Psoas muscle (tissue), 8 donors: ENCODE data around the gene PRTN3. TPM values are rescaled to one million over a fixed set of nuclear protein-coding genes. Genes with fewer than 3 reads are reported as not detected.
A peak's percentile ranks its signal among the peaks of the same experiment; 100 is the strongest.

ENCODE experiments used
- ATAC-seq, 4 donors: fragments of 200-7000 bp; cut with Tn5 transposase; one replicate each; pipeline ENCODE4 v1.9.1; 2020; ENCODE audit warnings: moderate library complexity in 3 of 4, mild to moderate bottlenecking in 2 of 4
- DNase-seq, 2 donors: peaks; one replicate each; pipeline ENCODE4 v3.0.0-alpha.2; 2020
- H3K27ac ChIP-seq: fragments of 200-600 bp; one replicate; pipeline ENCODE4 v1.8.0; 2022
- H3K27me3 ChIP-seq, 3 donors: fragments of 200-600 bp in 1 of 3; one replicate each; pipeline versions ENCODE4 v1.6.1 to v1.8.0; 2013 to 2022; ENCODE audit warnings: low read length in 2 of 3, mild to moderate bottlenecking in 2 of 3, moderate library complexity in 1 of 3; ENCODE audit not compliant: insufficient read depth in 3 of 3
- H3K36me3 ChIP-seq, 2 donors: fragments of 200-600 bp in 1 of 2; one replicate each; pipeline versions ENCODE4 v1.6.1 to v1.8.0; 2013 to 2022; ENCODE audit warnings: low read depth in 1 of 2, mild to moderate bottlenecking in 1 of 2, moderate library complexity in 1 of 2; ENCODE audit not compliant: insufficient read depth in 1 of 2
- H3K4me1 ChIP-seq: fragments of 200-600 bp; one replicate; pipeline ENCODE4 v1.8.0; 2022
- H3K4me3 ChIP-seq: fragments of 200-600 bp; one replicate; pipeline ENCODE4 v1.8.0; 2022; ENCODE audit warnings: mild to moderate bottlenecking
- H3K9me3 ChIP-seq: fragments of 200-600 bp; one replicate; pipeline ENCODE4 v1.8.0; 2022
- WGBS, 3 donors: extraction: QIAGEN DNeasy Blood & Tissue Kit; methylation state at CpG; one replicate each; pipeline versions ENCODE4 v1.1.6 to v1.1.7; 2013; 5-methylcytosine and 5-hydroxymethylcytosine counted together
- intact Hi-C, 2 donors: fragments of 100-400 bp; cut with DNase I; formaldehyde crosslinking; loops; one replicate each; pipeline versions ENCODE4 v1.11.0 to v1.14.2; 2022
- polyA plus RNA-seq, 3 donors: library from polyadenylated mRNA; stranded (reverse); fragments of 200-250 nt; gene quantifications; one replicate each; pipeline ENCODE4 v1.2.3, GENCODE V29; 2013
- total RNA-seq, 4 donors: library from RNA; stranded (reverse); fragmentation: NEBNext Ultra II Directional in 2 of 4; extraction: Animal tissue kit (Norgen Biotek cat#: 25700) in 2 of 4; gene quantifications; one replicate each; pipeline versions ENCODE4 v1.2.1 to v1.2.4, GENCODE V29; 2021 to 2023
- TF ChIP-seq, protein P1 (sequence below): fragments of 200-600 bp; IDR thresholded peaks from one replicate; pipeline ENCODE4 v1.8.0; 2022; ENCODE audit warnings: antibody characterized with exemption
- donor health status: healthy with polysubstance abuse.
- donor health status: DM: no; HTN: no; CAD: no; lungs with moderate emphysema.
- donor health status: Bipolar disorder and iron deficiency.
- donor health status: healthy.
- donor health status: DM: yes; HTN: yes; CAD: no.
- donor health status: DM: no; HTN: no; CAD: no.
- donor health status: DM: no; HTN: no; CAD: no.
- donor health status: DM: yes; HTN: yes; CAD: no.

Gene PRTN3
- total and polyA plus RNA-seq, 7 donors = 0.04 to 0.34 (median 0.14) TPM; not detected in 3

DNA sequence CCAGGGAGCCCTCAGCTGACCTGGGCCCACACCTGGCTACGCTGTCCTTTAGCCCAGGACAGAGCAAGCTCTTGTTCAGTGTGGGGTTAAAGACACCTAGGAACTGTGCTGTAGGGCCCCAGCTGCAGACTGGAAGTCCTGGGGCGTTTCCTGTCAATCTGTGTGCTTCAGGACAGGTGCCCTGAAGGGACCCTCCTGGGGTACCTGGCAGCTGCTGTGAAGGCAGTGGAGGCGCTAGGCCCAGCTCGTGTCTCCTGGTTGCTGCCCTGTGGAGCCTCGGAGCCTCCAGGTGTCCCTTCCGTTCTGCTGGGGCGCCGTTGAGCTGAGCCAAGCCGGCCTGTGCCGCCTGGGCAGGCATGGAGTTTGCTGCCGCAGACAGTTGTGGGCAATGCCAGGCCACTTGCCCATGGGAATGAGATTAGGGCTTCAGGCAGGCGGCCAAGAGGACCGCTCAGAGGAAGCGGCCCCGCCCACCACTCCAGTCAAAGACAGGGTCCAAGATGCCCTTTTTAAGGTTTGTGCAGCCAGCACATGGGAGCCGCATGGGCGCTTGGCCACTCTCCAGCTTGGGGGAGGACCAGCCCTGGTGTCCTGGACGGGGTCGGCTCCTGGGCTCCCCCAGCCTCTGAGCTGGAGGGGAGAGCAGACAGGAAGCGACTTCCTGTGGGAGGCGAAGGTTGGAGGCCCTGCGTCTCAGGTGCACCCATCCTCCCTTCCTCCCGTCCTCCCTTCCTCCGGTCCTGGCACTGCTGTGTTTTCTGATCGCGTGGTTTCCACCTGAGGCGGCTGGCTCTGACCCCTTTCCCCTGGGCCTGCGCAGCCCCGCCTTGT lies 39.6 kb upstream of the PRTN3 start:
- H3K4me3 ChIP-seq = peak overlapping the region; percentile 81
- no peak for ATAC-seq
- peaks cover 46% of the 10 kb centered on the region for H3K4me1 ChIP-seq
- 23 to 27% (median 23%) methylated on average over 24 to 29 of the region's 29 CpGs for WGBS, 3 donors
- H3K27ac ChIP-seq = peak overlapping the region; percentile 60
- H3K9me3 ChIP-seq = no peaks in the 10 kb centered on the region
- H3K27me3 ChIP-seq = no peaks in the 10 kb centered on the region
- TF ChIP-seq, protein P1, sequence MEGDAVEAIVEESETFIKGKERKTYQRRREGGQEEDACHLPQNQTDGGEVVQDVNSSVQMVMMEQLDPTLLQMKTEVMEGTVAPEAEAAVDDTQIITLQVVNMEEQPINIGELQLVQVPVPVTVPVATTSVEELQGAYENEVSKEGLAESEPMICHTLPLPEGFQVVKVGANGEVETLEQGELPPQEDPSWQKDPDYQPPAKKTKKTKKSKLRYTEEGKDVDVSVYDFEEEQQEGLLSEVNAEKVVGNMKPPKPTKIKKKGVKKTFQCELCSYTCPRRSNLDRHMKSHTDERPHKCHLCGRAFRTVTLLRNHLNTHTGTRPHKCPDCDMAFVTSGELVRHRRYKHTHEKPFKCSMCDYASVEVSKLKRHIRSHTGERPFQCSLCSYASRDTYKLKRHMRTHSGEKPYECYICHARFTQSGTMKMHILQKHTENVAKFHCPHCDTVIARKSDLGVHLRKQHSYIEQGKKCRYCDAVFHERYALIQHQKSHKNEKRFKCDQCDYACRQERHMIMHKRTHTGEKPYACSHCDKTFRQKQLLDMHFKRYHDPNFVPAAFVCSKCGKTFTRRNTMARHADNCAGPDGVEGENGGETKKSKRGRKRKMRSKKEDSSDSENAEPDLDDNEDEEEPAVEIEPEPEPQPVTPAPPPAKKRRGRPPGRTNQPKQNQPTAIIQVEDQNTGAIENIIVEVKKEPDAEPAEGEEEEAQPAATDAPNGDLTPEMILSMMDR = no peak
- intact Hi-C loops = loop anchor here in 1 of 2 donors (5.0 kb wide), 1 partner anchor 229 kb away; the partner anchor contains the start of gene BSG
- H3K36me3 ChIP-seq = peaks cover 12 to 47% of the 10 kb centered on the region in 2 donors
- peak; percentile 63 to 77 for DNase-seq

DNA sequence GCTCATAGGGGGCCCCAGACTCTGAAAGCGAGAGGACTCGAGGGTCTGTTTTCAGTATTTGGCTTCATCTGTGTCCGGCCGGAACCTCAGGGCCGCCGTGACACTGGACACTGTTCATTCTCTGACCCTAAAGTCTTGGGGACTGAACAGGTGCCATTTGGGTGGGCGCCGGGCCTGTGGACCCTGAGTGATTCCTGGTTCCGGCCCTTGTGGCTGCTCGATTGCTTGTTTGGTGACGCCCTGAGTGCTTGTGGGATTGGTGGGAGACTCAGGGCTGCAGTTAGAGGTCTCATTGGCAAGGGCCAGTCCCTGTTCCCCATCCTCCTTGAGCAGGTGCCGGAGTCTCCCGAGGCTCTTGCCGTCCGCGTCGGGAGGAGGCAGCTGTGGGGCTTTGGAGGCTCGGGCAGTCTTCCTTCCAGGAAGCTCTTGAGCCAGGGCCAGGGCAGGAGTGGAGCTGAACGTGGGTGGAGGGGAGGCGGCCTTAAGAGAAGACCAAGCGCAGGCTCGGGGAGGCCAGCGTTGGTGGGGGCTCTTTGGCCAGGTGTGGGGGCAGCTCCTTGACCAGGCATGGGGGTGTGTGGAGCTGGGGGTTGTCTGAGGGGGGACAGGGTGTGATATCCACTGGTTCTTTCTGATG lies 38.8 kb upstream of the PRTN3 start:
- Histone ChIP-seq H3K36me3 (peaks cover 15 to 55% of the 10 kb centered on the region in 2 donors), H3K27ac (peak overlapping the region; percentile 60), H3K4me3 (peak overlapping the region; percentile 81), H3K27me3 (no peaks in the 10 kb centered on the region), H3K9me3 (no peaks in the 10 kb centered on the region), H3K4me1 (peaks cover 51% of the 10 kb centered on the region)
- 11 to 23% (median 14%) methylated on average over 22 to 23 of the region's 23 CpGs for WGBS, 3 donors
- DNase-seq (peak; percentile 62 to 72), ATAC-seq (peak in 3 of 4 donors; percentile 13 to 18 (median 15))
- intact Hi-C loops = loop anchor here in 1 of 2 donors (5.0 kb wide), 1 partner anchor 230 kb away; the partner anchor contains the start of gene BSG
- TF ChIP-seq, protein P1 = no peak

DNA sequence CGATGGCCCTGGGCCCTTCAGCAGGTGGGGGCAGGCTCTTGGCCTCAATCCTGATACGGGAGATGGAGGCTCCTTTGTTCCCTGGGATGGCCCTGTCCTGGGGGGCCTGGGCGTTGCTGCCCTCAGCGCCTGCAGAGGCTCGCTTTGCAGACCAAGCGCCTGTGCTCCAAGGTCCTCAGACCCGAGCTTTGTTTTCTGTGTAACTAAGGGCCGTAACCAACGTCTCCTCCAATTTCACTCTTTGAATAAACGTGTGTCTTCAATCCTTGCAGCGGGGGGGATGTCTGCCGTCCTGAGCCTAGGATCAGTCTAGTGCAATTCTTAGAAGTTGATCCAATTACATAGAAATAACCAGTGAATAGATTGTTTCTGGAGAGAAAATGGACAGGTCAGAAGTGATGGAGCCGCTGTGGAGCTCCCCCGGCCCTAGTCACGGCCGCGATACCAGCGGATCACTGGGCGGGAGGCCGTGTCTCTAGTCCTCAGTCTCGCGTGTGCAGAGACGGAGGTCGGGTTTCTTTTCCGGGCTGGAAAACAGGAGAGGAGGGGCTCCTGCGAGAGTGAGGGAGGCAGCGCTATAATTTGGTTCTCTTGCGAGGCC lies 38.2 kb upstream of the PRTN3 start:
- peaks cover 51% of the 10 kb centered on the region for H3K4me1 ChIP-seq
- peaks cover 15 to 61% of the 10 kb centered on the region in 2 donors for H3K36me3 ChIP-seq
- intact Hi-C loops = loop anchor here in 1 of 2 donors (5.0 kb wide), 1 partner anchor 230 kb away; the partner anchor contains the start of gene BSG

DNA sequence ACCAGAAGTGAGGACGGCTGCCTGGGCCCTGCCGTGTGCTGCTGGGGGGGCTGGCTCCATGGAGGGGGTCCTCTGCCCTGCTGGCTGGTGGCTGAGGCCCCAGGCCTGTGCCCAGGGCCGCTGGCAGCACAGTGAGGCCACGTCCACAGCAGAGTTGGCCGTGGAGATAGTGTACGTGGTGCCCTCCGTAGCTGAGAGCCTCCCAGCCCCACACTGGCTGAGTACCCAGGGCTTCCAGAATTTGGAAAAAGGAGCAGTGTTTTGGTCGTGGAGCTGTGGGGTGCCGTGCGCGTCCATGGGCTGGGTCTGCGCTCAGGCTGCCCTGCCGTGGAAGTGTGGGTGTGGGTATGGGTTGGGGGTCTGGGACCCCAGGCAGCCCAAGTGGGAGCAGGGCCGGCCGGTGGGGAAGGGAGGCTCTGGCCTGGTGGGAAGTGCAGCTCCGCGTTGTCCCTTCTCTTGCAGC lies 37.7 kb upstream of the PRTN3 start:
- Histone ChIP-seq H3K4me1 (peaks cover 51% of the 10 kb centered on the region), H3K27ac (peak overlapping the region; percentile 60), H3K4me3 (peak overlapping the region; percentile 81), H3K36me3 (peaks cover 15 to 66% of the 10 kb centered on the region in 2 donors), H3K27me3 (no peaks in the 10 kb centered on the region), H3K9me3 (no peaks in the 10 kb centered on the region)
- intact Hi-C loops = loop anchor here in 1 of 2 donors (5.0 kb wide), 1 partner anchor 231 kb away; the partner anchor contains the start of gene BSG
- TF ChIP-seq, protein P1 = no peak
- WGBS, 3 donors = 63 to 72% (median 68%) methylated on average over 17 of the region's 17 CpGs
- DNase-seq = peak in 1 of 2 donors; percentile 12
- no peak for ATAC-seq

More for the DNA sequence above, 38.2 kb upstream of the PRTN3 start:
- H3K4me3 ChIP-seq = peak overlapping the region; percentile 81
- TF ChIP-seq, protein P1 = no peak
- H3K9me3 ChIP-seq = no peaks in the 10 kb centered on the region
- WGBS, 3 donors = 14 to 30% (median 15%) methylated on average over 27 to 28 of the region's 28 CpGs
- peak overlapping the region; percentile 60 for H3K27ac ChIP-seq
- no peaks in the 10 kb centered on the region for H3K27me3 ChIP-seq
- DNase-seq = peak in 1 of 2 donors; percentile 54
- peak in 1 of 4 donors; percentile 31 for ATAC-seq
